ENCODE data around the gene CAMSAP1.

The CAMSAP1 gene

DNA sequence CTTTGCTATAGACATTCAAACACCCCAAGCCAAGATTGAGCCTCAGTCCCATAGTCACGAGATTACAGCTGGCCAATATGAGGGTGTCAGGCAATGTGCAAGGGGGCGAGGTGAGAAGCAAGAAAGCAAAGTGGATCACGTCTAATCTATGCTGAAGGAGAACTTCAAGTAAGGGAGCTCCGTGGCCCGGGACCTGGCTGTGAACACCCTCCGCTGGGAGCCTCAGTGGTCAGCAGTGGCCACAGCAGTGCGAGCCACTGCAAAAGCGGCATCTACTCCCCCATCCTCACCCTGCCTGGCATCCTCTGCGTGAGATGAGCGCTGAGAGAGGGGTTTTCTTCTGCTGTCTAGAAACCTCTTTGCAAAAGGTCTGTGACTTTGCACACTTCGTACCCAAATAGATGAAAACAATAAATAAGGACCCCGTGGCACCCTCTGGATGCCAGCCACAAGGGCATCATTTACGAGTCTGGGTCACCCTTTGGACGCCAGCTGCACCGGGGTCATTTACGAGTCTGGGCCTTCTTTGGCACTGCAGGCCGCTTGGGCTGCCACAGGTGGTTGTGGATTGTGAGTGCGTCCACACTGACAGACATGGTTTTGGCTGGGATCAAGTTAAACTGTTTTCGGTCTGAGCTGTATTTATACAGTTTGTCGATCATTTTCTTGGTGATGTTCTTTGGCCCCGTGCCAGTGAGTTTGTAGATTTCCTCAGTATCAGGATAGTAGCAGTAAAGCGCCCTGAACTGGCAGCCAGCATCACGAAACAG, 96.4 kb downstream of the CAMSAP1 start:
- Histone ChIP-seq H2AFZ (ENCODE audit: low read length) (no peak overlapping the region), H3K9me3 (ENCODE audit: low read length) (no peaks in the 10 kb centered on the region), H3F3A (ENCODE audit: insufficient read depth, low read length) (no peaks in the 10 kb centered on the region), H4K20me1 (ENCODE audit: insufficient read depth, low read length) (no peaks in the 10 kb centered on the region), H3K27me3 (ENCODE audit: insufficient read depth, low read length) (no peaks in the 10 kb centered on the region), H3K36me3 (ENCODE audit: insufficient read depth, low read length) (peaks cover 41% of the 10 kb centered on the region; the same call in 1 of the 2 replicates), H3K4me3 (ENCODE audit: low read depth, low read length, poor library complexity, severe bottlenecking) (no peak overlapping the region), H3K79me2 (ENCODE audit: insufficient read depth, low read length) (no peaks in the 10 kb centered on the region), H3K9me2 (ENCODE audit: low read depth, low read length) (no peaks in the 10 kb centered on the region), H3K9ac (ENCODE audit: low read length) (no peak overlapping the region), H3K4me2 (ENCODE audit: low read length) (no peak overlapping the region), H3K27ac (ENCODE audit: low read depth, low read length, poor library complexity, severe bottlenecking) (no peak overlapping the region), H3K4me1 (ENCODE audit: insufficient read depth, low read length, severe bottlenecking) (no peaks in the 10 kb centered on the region)
- TF ChIP-seq, protein P1, sequence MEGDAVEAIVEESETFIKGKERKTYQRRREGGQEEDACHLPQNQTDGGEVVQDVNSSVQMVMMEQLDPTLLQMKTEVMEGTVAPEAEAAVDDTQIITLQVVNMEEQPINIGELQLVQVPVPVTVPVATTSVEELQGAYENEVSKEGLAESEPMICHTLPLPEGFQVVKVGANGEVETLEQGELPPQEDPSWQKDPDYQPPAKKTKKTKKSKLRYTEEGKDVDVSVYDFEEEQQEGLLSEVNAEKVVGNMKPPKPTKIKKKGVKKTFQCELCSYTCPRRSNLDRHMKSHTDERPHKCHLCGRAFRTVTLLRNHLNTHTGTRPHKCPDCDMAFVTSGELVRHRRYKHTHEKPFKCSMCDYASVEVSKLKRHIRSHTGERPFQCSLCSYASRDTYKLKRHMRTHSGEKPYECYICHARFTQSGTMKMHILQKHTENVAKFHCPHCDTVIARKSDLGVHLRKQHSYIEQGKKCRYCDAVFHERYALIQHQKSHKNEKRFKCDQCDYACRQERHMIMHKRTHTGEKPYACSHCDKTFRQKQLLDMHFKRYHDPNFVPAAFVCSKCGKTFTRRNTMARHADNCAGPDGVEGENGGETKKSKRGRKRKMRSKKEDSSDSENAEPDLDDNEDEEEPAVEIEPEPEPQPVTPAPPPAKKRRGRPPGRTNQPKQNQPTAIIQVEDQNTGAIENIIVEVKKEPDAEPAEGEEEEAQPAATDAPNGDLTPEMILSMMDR (IDR thresholded peaks at IDR 0.05; ENCODE audit: low read length), result no peak
- TF ChIP-seq EZH2 (IDR thresholded peaks at IDR 0.05; ENCODE audit: borderline replicate concordance, low read length), result no peak

DNA sequence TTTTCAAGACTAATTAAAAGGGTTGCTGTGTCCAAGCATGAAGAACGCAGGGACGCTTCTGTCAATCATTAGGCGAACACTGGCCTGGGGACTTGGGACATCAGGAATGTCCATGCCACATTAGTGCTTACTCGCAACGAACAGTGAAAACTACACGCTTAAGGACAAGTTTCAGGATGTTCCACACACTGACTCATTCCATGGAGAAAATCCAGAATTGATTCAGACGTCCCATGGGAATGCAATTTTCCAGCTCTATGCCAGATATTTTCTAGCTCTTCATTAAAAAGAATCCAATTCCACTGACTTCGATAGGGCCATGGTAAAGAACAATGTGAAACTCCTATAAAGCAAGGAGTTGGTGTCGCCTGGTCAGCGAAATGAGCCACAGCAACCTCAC, 98.2 kb downstream of the CAMSAP1 start:
- Histone ChIP-seq H3K36me3 (ENCODE audit: insufficient read depth, low read length) (peaks cover 35% of the 10 kb centered on the region; the same call in 1 of the 2 replicates), H3K9me2 (ENCODE audit: low read depth, low read length) (no peaks in the 10 kb centered on the region), H3K9me3 (ENCODE audit: low read length) (no peaks in the 10 kb centered on the region), H3K4me2 (ENCODE audit: low read length) (no peak overlapping the region), H3K27ac (ENCODE audit: low read depth, low read length, poor library complexity, severe bottlenecking) (no peak overlapping the region), H3K9ac (ENCODE audit: low read length) (no peak overlapping the region), H3K79me2 (ENCODE audit: insufficient read depth, low read length) (no peaks in the 10 kb centered on the region), H2AFZ (ENCODE audit: low read length) (no peak overlapping the region), H3K27me3 (ENCODE audit: insufficient read depth, low read length) (no peaks in the 10 kb centered on the region; the same call in 1 of the 2 replicates), H3K4me3 (ENCODE audit: low read depth, low read length, poor library complexity, severe bottlenecking) (no peak overlapping the region), H3K4me1 (ENCODE audit: insufficient read depth, low read length, severe bottlenecking) (no peaks in the 10 kb centered on the region), H3F3A (ENCODE audit: insufficient read depth, low read length) (no peaks in the 10 kb centered on the region), H4K20me1 (ENCODE audit: insufficient read depth, low read length) (no peaks in the 10 kb centered on the region)
- TF ChIP-seq EZH2 (IDR thresholded peaks at IDR 0.05; ENCODE audit: borderline replicate concordance, low read length), result no peak

DNA sequence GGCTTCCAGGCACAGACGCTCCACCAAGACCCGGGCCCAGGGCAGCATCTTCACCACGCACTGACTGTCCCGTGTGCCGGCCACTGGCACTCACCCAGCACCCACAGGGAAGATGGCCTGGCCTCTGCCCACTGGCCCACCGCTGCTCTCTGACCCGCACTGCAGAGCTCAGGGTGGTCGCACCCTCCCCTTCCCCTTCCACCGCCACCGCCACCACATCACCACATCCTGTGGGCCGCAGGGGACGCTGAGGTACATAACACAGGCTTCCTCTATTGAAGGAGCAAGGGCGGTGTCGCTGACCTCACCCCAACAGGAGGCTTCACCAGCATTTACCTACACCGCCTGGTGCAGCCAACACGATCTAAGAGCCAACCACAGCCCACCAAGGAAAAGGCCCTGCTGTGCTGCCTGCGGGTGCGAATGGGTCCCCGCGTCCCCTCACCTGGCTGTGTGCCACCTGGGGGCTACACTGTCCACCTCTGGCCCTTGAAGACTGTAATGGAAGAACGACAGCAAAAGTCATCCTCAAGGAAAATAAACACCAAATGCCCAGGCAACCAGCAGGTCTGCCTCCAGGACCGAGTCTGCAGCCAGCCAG, 101.8 kb downstream of the CAMSAP1 start:
- no peaks in the 10 kb centered on the region for H3K79me2 ChIP-seq (ENCODE audit: insufficient read depth, low read length)
- no peak overlapping the region for H3K27ac ChIP-seq (ENCODE audit: low read depth, low read length, poor library complexity, severe bottlenecking)
- H3K27me3 ChIP-seq (ENCODE audit: insufficient read depth, low read length), result no peaks in the 10 kb centered on the region; the same call in 1 of the 2 replicates
- no peaks in the 10 kb centered on the region for H3K9me2 ChIP-seq (ENCODE audit: low read depth, low read length)
- H2AFZ ChIP-seq (ENCODE audit: low read length), result no peak overlapping the region
- H3K9ac ChIP-seq (ENCODE audit: low read length), result no peak overlapping the region
- H3K36me3 ChIP-seq (ENCODE audit: insufficient read depth, low read length), result peaks cover 11% of the 10 kb centered on the region; the same call in 1 of the 2 replicates
- H3F3A ChIP-seq (ENCODE audit: insufficient read depth, low read length), result no peaks in the 10 kb centered on the region
- TF ChIP-seq, protein P1 (IDR thresholded peaks at IDR 0.05; ENCODE audit: low read length), result no peak
- no peak for TF ChIP-seq EZH2 (IDR thresholded peaks at IDR 0.05; ENCODE audit: borderline replicate concordance, low read length)
- H3K4me1 ChIP-seq (ENCODE audit: insufficient read depth, low read length, severe bottlenecking), result no peaks in the 10 kb centered on the region
- H3K4me3 ChIP-seq (ENCODE audit: low read depth, low read length, poor library complexity, severe bottlenecking), result no peak overlapping the region
- H3K4me2 ChIP-seq (ENCODE audit: low read length), result no peak overlapping the region
- no peaks in the 10 kb centered on the region for H4K20me1 ChIP-seq (ENCODE audit: insufficient read depth, low read length)
- H3K9me3 ChIP-seq (ENCODE audit: low read length), result no peaks in the 10 kb centered on the region
